AG04450 (cell line): ENCODE results near the gene CASR. TPM values are rescaled to one million over a fixed set of nuclear protein-coding genes. Genes with fewer than 3 reads are reported as not detected.

Source experiments
- CTCF ChIA-PET: fragments of 300-600, 350-600 bp; formaldehyde crosslinking; extraction: SDS; loops from one replicate; lab custom pipeline; 2022; ENCODE audit warnings: antibody characterized with exemption, inconsistent platforms; lab: Charles Lee
- POLR2A ChIA-PET: fragments of 350-600 bp; formaldehyde crosslinking; extraction: SDS; loops from one replicate; lab custom pipeline; 2021; ENCODE audit warnings: antibody characterized with exemption, inconsistent platforms; lab: Yijun Ruan, JAX
- DNase-seq: peaks from one replicate; pipeline ENCODE4 v3.0.0-alpha.2; 2011; ENCODE audit warnings: low read depth, low spot score
- H3K27ac ChIP-seq: one replicate; pipeline ENCODE4 v1.5.1; 2012; ENCODE audit warnings: low read depth, low read length, control low read depth
- H3K27me3 ChIP-seq: one replicate; pipeline ENCODE4 v1.6.0; 2012; ENCODE audit warnings: low read length; ENCODE audit not compliant: control insufficient read depth, insufficient read depth
- H3K4me3 ChIP-seq: 2 replicates; pipeline ENCODE4 v1.5.1; 2011; ENCODE audit warnings: mild to moderate bottlenecking, low read depth, low read length, control low read depth
- H3K9me3 ChIP-seq: 2 replicates; pipeline ENCODE4 v1.5.1; 2012; ENCODE audit warnings: low read length; ENCODE audit not compliant: control insufficient read depth, insufficient read depth
- CTCF ChIP-seq: IDR thresholded peaks from 2 replicates; pipeline ENCODE4 v1.5.1; 2011; ENCODE audit warnings: low read depth, low read length, control low read depth, inconsistent platforms
- polyA plus RNA-seq: library from polyadenylated mRNA; depleted of rRNA; stranded (reverse); fragments of >200 nt; gene quantifications from 2 replicates; pipeline ENCODE4 v1.2.3, GENCODE V29; 2011

CASR gene
- polyA plus RNA-seq, 1 experiment = not detected

- Histone ChIP-seq H3K27ac (no peak overlapping the region), H3K27me3 (no peaks in the 10 kb centered on the region), H3K9me3 (no peaks in the 10 kb centered on the region), H3K4me3 (no peak overlapping the region)
- CTCF ChIA-PET = no interaction called here
- TF ChIP-seq CTCF = no peak
- no peak for DNase-seq
- POLR2A ChIA-PET = no interaction called here
These were observed 30.2 kb downstream of the CASR start for GRCh38 chr3:122213650-122214049.

GRCh38 chr3:122214711-122215110, 31.2 kb downstream of the CASR start:
- Histone ChIP-seq H3K27ac (no peak overlapping the region), H3K9me3 (no peaks in the 10 kb centered on the region), H3K27me3 (no peaks in the 10 kb centered on the region), H3K4me3 (no peak overlapping the region)
- ChIA-PET POLR2A (no interaction called here), CTCF (interaction anchor here (1.0 kb wide), 1 partner anchor 45 kb away, joined by 3 read pairs; no protein-coding TSS in a partner anchor)
- DNase-seq = no peak
- TF ChIP-seq CTCF = no peak

DNA sequence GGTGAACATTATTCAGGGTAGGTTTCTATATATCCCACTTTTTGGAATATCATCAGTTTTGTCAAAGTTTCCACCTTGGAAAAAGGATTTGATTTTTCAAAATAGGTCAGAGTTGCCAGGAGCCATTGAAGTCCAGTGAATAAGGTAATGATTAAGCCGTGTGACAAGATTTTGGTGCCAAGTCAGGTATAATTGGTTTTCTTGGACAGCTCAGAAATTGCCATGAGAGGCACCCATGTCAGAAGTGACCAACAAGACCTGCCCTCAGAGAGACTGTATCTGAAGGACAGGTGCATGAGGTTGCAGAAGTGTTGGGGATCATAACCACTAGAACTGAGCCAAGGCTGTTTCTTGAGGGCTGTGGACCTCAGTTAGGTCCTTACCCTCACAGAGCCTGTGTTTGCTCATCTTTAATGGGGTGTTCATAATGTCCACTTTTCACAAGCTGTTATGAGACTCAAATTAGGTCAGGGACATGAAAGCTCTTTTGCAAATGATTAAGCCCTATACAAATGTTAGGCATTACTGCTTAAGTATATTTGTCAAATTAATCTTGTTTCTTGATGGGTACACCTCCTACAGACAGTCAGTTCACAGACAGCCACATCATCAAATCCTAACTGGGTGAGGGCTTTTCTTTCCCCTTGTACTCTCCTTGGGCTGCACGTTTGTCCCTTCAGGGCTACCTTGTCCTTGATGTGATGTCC, 32.3 kb downstream of the CASR start:
- H3K27ac ChIP-seq = no peak overlapping the region
- POLR2A ChIA-PET = no interaction called here
- CTCF ChIA-PET = interaction anchor here (1.0 kb wide), 1 partner anchor 44 kb away, joined by 3 read pairs; no protein-coding TSS in a partner anchor
- no peaks in the 10 kb centered on the region for H3K9me3 ChIP-seq
- no peak overlapping the region for H3K4me3 ChIP-seq
- no peak for TF ChIP-seq CTCF
- no peak for DNase-seq
- no peaks in the 10 kb centered on the region for H3K27me3 ChIP-seq

- Histone ChIP-seq H3K27ac (no peak overlapping the region), H3K4me3 (no peak overlapping the region), H3K27me3 (no peaks in the 10 kb centered on the region), H3K9me3 (no peaks in the 10 kb centered on the region)
- ChIA-PET CTCF (no interaction called here), POLR2A (no interaction called here)
- DNase-seq = no peak
- TF ChIP-seq CTCF = no peak
These were observed 34.4 kb downstream of the CASR start for GRCh38 chr3:122217901-122218300.

- no peaks in the 10 kb centered on the region for H3K9me3 ChIP-seq
- no peak overlapping the region for H3K27ac ChIP-seq
- CTCF ChIA-PET = interaction anchor here (0.8 kb wide), 1 partner anchor 47 kb away, joined by 3 read pairs; no protein-coding TSS in a partner anchor
- TF ChIP-seq CTCF = no peak
- H3K4me3 ChIP-seq = no peak overlapping the region
- POLR2A ChIA-PET = no interaction called here
- DNase-seq = no peak
- no peaks in the 10 kb centered on the region for H3K27me3 ChIP-seq
These were observed 35.9 kb downstream of the CASR start for GRCh38 chr3:122219242-122219872.
